Activated CD4-positive, alpha-beta T cell treated with anti-CD3 and anti-CD28 coated beads, Interleukin-2, amount 50 U/mL, for 16 hours (primary cell): Measurements from ENCODE around the gene NCAM1.
"Not testable (repeated sequence)": the region's sequence is repeated elsewhere in the genome, so short reads cannot be mapped to it uniquely, and the experiment has no call there.

ENCODE experiments used
- DNase-seq: peaks from one replicate; pipeline ENCODE4 v3.0.0-alpha.2; 2020

NCAM1 gene

DNA sequence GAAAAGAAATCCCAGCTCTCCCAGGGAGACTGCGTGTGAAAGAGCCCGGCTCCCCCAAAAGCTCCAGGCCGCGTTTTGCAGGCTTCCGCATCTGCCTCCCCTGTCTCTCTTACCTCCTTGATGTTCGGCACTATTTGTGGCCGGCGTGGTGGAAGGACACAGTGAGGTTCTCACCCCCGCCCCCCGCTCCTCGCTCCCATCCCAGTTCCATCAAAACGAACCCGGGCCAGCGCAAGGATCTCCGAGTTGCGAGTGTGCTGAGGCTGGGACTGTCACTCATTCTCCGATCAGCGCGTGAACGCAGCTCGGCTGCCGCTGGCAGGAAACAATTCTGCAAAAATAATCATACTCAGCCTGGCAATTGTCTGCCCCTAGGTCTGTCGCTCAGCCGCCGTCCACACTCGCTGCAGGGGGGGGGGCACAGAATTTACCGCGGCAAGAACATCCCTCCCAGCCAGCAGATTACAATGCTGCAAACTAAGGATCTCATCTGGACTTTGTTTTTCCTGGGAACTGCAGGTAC is at the start of gene NCAM1:
NCAM1 (plus strand) TSS at position 275 of the 523 bp plus-strand sequence.
- peak; percentile 22 for DNase-seq

DNA sequence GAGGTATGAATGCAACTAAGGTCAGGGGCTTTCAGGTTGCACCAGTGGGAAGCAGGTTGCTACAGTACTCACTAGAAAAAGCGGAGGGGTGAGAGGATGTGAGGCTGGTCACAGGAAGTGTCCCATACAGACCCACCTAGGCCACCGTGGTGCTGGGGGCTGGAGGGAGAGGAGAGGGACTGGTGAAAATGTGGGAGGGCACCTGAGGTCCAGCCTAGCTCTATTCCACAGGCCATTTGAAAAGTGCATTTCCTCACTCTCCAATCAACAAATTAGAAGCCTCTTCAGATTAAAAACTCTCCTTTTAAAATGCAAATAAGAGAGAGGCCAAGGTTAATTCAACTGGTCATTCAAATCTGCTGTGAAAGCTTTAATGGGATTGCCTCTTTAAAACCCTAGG is 38.6 kb upstream of the NCAM1 start:
- no peak for DNase-seq

DNA sequence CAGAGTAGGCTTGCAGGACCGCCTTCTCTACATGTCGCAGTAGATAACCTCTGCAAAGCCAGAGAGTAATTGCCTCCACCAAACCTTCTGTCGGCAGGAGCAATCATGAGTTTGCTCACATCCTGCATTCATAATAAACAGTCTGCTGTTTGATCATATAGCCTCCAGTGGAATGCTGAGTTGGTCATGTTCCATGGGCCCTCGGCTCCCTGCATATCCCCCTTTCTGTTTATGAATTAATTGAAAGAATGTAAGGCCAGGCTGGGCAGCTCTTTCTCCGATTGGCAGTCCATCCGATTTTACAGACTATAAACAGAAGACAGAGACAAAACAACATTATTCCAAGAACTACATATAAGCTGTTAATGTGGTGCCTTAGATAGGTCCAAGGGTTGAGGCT is 36.4 kb upstream of the NCAM1 start:
- not testable (repeated sequence) for DNase-seq

DNA sequence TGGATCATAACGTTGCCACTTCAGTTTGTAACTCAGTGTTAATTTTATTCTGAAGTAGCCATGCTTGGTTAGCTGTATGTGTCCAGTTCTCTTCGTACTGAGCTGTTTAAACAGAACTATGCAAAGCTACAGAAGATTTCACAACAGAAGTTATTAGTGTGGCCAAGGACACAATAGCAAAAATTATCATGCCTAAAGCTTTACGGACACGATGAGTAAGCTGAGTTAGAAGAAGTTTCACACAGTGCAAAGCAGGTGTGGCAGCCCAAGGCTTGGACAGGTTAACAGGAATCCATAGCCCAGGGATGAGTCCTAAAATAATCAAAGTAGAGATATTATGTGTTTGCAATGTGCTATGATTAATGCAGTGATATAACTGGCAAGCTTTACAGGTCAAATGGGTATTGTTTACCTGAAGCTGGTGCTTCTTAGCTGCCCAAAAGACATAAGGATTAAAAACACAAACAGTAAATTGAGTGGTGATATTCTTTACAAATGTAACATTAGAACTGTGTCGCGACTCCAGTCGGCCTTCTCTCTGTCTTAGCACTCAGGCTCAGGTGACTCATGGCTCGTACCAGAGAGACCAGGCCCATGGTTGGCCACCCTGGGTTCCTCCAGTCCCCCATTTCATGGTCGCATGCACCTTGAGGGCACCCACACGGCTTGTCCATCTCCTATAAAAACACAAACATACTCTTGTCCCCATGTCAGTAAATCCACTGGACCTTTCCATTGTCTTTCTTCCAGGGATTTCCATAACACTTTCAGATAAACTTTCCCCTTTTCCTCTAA is 35.5 kb upstream of the NCAM1 start:
- DNase-seq, result no peak

DNA sequence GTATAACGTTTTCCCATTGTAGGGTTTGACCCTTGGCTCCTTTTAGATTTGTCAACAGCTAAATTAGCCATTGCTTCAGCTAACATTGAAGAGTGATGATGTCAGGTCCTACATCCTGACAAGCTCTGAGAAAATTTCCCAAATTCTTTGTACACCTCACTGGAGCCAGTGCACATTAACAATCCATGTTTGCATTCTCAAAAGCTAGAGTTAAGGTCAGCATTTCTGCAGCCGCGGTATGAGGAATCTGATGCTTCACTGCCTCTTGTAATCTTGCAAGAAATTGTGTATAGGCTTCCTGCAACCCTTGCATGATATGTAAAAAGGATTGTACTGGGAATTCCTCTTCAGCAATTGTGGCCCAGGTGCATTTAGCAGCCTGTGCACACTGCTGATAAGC is 33.1 kb upstream of the NCAM1 start:
- no peak for DNase-seq

DNA sequence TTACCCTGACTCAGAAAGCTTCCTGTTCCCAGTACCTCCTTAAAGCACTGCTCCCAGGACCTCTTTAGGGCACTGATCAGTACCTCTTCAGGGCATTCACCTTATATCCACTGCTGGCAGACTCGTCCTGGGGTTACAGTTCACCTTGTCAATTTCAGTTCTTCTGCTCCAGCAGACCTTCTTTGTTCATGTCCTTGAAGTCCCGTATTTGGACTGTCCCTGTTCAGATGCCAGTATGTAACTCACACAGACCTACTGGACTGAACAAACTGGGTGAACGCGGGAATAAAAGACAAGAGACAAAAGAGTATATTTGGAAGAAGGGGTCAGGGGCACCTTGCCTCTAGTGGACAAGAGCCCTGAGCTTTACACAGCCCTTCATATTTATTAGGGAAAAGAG is 31.8 kb upstream of the NCAM1 start:
- DNase-seq, result no peak

DNA sequence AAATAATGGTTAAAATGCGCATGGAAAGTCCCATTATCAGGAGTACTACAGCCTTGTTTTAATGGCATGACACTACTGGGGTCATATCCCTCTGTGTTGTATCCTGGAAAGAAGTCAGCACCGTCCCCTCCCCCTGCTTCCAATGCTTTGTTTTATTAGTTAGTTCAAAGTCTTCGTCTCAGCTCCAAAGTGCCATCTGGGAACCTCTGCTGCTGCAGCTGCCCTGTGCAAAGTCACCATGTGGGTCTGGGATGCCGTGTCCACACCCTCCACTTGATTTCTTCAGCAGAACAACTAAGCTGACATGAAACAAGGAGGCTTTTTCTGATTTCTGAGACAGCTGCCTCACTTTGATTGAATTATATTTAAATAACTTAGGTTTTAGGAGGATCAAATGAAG is 29.5 kb upstream of the NCAM1 start:
- no peak for DNase-seq

DNA sequence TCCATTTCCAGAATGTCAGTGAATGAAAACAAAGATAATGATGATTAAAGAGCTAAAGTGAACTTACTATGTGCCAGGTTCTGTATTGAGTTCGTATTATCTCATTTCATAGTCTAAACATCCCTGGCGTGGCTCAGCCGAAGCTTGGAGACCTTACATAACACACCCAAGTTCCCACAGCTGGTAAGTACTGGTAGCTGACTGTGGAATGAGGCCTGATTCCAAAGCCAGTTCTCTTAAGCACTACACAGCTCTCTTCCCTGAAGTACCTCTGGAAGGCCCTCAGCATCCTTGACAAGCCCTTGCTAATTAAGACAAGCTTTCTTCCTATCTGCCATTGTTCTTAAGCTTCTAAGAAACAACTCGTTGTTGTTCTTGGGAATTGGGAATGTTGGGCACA is 28.6 kb upstream of the NCAM1 start:
- DNase-seq, result no peak

DNA sequence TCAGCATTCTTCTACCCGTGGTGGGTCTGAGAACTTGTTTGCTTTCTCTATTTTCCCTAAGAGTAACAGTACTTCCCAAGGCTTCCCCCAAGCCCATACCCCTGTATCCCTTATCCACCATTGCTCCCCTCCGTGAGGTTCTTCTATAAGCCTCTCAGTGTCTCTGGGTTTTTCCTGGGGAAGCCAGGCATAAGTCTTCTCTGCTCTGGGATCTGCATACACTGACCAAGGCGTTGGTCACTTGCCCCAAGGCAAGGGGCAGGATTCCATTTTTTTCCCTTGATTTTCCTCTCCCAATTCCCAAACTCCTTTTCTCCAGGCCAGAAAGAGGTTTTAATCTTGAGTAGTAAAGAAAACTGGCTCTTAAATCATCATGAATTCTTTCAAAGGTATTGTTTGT is 27.2 kb upstream of the NCAM1 start:
- no peak for DNase-seq

DNA sequence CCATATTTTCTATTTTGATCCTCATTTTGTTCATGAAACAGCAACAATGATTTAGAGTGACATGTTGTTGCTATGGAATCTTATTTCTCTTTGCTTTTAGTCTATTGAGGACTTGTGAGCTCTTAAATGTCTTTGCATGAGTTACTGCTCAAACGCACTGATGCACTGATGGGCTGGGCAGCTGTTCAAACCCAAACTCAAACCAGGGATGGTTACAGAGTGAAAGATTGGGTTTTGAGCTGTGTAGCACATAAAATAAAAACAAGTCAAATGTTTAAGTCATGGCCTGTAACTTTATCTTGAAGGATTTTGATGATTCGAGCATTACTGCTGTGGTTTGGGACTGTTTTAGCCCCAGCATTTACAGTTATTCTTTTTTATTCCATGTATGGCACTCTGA is 20.1 kb upstream of the NCAM1 start:
- DNase-seq, result no peak

DNA sequence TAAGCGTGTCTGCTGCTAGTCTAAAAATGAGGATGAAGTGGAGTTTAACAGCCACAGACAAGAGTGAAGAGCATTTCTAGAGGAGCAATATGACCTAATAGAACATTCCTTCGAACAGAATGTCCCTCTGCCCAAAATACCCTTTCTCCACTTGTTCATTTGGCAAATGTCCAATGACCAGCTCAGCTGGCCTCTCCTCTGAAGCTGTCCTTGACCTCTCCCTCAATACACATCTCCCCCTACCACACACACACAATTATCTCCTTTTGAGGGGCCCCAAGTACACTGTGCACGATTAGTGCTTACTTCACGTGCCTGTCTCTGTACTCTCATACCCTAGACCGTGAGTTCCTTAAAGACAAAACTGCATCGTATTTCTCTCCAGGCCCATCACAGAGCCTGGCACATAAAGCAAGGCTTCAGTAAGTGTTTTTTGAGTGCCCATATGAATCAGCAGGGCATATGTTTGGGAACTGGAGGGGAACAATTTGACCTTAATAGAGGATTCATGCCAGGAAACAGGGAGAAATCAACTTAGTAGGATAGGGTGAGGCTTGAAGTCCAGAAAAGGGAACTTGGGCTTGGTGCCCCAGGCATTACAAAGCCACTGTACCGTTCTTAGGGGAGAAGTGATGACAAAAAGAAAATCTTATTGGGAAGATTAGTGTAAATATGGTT is 18.1 kb upstream of the NCAM1 start:
- DNase-seq, result no peak

DNA sequence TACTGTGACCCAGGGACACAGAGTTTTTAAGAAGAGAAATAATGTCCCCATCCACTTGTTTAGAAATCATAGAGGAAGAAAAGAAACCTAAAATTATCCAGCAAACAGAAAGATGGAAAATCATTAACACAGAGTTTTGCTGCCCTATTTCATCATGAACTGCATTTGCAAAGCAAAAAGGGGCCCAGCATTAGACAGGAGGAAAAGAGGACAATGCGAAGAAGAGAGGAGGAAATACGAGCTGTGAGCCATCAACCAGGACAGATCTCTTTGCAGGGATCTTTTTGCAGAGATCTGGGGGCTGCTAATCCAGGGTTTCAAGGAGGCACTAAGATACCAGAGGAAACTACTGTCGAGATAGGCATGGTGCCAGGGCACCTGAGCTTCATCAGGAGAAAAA is 14.4 kb upstream of the NCAM1 start:
- DNase-seq, result no peak

DNA sequence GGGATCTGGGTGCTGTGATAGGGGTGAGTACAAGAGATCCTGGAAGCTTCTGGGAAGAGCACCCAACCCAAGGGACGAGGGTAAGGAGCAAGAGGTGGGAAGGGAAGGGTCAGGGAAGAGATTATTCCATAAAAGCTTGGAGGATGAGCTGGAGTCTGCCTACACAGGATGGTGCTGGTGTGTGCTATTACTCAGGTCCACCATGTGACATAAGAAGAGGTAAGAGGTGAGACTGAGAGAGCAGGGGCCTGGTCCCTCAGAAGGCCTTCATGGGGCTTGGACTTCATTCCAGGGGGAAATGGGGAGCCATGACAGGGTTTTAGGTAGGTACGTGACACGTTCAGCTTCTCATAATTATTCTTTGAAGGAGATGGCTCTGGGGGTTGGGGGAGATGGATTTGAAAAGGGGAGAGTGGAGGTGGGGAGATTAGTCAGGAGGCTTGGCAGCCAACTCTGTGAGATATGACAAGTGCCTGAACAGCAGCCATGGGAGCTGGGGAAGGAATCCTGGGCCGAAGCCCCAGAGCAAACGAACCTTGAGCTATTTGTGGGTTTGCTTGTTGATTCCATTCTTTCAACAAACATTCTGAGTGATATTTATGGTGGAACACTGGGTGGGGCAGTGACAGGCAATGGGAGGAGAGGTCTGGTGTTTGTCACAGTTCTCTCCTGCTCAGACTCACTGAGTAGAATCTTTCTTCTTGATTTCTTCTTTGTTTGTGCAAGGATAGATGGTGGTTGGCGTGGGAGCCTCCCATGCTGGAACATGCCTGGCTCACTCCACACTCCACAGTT is 11.2 kb upstream of the NCAM1 start:
- DNase-seq, result no peak

DNA sequence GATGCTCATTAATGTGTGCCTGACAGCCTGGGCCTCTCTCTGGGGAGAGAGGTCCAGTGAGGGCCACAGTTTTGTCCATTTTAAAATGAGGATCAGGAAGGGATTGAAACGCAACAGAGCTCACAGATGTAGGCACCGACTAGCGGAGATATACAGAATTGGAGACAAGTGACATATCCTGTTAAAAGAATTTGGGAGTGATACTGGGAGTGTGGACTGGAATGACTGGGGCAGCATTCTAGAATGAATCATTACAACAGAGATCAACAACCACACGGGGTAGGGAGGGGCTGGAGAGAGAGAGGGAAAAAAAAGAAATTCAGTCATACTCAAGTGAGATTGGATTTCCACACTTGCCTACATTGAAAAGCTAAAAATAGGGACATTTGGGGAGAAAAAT is 2.5 kb upstream of the NCAM1 start:
- no peak for DNase-seq

DNA sequence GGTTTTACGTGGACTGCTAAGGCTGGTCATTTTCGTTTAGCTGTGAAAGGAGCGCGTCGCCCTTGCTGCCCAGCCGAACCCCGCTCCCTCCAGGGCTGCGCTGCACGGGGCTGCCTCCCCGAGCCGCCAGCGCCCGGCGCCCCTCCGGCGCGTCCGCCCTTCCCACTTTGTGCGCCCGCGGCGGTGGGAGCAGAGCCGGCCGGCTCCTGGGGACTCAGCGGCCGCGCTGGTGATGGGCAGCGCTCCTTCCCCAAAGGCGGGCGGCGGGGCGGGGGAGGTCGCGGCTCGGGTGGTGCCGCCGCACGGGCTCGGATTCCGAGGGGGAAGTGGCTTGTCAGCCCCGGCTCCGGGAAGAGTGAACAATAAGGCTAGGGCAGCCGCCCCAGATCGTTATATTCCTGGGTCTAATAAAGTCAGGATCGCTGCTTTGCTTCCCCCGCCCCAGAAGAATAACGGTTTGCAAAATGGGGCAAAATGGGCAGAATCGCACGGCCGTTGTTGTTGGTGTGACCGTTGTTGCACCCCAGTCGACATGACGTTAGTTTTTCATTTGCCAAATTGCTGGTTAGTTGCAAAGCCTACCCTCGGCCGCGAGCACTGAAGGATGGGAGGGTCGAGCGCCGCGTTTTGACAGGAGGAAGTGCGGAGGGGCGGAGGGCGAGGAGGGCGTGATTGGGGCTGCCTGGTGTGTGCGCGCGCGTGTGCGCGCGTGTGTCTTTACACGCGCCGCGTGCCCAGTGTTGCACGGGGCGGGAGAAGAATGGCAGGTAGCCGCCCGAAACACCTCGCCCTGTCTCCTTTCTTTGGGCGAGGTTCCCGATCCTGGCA is 745 bp downstream of the NCAM1 start:
- no peak for DNase-seq

DNA sequence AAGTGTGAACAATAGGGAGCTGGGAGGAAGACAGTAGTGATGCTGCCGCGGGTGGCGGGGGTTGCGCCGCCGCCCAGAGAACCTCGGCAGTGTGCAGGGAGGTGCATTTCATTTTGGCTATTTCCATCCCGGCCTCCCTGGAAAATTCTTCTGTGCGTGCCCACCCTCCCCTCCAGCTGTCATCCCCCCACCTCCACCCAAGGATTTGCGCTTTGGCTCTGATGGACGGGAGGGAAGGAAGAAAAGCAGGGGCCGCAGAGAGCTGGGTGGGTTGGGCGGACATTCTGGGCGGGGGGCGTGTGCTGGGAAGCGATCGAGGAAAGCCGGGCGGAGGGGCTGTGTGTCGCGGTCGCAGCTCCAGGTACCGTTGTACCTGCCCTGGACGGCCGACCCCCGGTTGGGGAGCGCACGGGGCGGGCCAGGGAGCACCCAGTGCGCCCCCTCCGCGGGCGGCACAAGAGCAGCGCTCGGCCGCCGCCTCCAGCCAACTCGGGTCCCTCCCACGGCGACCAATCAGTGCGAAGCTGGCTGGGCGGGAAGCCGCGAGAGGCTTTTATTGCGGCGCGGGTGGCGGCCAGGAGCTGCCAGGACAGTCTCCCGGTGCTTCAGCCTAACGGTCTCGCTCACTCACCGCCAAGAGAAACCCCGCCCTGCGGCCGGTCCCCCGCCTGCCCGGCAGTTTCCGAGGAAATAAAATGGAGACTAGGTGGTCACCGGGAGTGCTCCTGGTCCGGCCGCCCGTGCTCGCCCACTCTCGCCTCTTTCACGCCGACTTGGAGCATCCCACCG is 1.6 kb downstream of the NCAM1 start:
- no peak for DNase-seq

DNA sequence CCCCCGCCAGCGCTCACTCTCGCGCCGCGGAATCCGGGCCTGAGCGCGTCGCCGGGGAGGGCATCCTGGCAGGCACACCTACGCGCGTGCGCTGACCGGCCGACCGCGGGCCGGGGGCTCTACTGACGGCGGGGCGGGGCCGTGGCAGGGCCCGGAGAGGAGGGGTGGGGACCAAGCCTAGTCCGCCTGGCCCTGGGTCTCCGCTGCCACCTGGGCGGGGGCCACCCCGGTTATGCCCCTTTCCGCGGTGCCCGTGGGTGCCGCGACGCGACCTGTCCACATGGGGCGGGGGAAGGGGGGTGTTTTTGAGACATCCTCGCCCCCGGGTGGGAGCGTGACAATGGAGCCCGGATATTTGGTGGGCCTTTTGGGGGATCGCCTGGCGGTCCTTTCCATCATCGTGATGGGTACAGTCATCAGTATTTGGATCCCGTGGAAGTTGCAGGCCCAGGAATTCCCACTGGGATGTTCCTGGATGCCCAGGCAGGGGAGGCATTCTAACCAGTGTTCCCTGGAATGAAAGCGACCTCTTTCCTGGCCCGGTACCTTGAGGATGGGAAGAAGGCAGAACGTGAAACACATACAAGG is 2.2 kb downstream of the NCAM1 start:
- no peak for DNase-seq

DNA sequence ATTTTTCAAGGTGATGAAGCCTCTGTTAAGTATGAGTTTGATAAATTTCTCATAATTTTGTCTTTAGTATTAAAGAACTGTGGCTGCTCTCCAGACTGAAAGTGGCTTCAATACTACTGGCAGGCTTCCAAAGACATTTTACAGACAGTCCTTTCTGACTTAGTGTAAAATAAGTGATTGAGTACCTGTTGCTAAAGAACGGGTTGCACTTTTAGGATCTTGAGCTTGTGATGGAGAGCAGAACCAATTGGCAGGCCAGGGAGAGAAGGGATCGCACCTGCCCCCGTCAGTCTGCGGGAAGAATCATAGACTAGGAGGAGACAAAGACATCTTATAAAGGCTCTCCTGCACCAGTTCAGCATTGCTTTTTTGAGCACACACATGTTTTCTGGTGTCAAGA is 4.4 kb downstream of the NCAM1 start:
- no peak for DNase-seq

DNA sequence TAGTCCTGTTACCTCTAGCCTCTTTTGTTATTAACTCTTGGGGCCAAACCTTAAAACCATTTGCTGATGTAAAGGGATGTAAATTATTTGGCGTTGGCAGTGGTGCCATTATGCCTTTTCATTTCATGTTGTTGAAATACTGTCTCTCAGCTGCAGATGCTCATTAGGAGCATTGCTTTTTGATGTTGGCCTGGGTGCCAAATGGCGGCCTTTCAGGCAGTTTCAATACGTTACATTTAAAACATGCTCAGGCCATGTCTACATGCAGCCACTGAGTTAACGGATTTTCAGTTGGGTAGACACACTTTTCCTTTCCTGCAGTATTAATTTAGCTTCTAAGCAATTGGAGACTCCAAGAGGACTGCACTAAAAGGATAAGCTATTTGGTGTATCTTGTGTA is 5.3 kb downstream of the NCAM1 start:
- DNase-seq, result no peak

DNA sequence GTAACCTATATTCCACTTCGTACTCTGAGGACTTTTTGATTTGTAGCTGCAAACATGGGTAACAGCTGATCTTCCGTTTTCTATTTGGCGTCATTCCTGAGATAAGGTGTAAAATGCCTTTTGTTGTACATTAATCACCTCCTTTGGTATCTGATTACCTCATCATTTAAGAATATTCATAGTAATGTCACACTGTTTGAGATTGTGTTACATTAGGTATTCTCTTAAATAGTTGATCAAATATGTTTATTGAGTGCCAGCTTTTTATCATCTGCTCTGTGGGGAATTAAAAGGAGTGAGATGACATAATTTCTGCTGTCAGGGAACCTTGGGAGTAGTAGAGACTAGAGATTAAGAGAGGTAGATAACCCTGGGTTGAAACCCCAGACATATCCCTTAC is 5.9 kb downstream of the NCAM1 start:
- no peak for DNase-seq

DNA sequence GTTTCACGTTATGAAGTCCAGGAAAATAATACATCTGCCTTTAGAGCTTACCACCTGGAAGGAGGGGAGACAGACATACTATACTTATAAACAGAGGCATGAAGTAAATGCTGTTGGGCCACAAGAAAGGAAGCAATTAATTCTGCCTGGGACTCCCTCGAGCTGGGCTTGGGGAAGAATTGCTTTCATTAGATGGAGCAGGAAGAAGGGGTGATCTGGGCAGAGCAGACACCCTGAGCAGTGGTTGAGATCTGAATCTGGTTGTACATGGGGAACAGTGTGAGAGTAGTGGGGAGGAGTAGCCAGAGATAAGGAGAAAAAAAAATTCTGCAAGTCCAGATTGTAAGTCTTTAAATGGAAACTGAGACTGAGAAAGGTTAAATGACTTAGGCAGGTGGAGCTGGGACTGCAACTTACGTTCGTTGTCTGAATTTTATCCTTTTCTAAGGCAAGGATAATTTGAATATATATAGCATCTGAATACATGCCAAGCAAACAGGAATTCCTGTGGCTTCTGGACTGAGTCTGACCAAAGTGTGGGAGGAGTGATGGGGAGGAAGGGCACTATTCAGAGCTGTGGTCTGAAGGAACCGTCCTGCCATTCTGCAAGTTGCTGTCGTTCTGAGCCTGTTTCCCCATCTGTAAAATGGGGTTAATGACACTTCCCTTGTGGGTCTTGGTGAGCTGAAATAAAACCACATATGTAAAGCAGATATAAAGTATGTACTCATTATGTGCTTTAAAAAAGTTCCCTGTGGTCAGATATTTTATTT is 7.9 kb downstream of the NCAM1 start:
- no peak for DNase-seq
